Left kidney (tissue), 2 donors: ENCODE measurements around the gene ZNF280C. TPM values are rescaled to one million over a fixed set of nuclear protein-coding genes. Genes with fewer than 3 reads are reported as not detected.
"Not testable (repeated sequence)": the region's sequence is repeated elsewhere in the genome, so short reads cannot be mapped to it uniquely, and the experiment has no call there.

Source experiments
- DNase-seq: peaks from one replicate; pipeline ENCODE4 v3.0.0-alpha.2; 2013
- polyA plus RNA-seq: library from polyadenylated mRNA; unstranded; fragments of 120-200 nt; gene quantifications from one replicate; pipeline ENCODE4 v1.2.1, GENCODE V29; 2013; ENCODE audit not compliant: insufficient read length

Gene ZNF280C
- polyA plus RNA-seq, 1 donor, result 10.2 TPM

DNA sequence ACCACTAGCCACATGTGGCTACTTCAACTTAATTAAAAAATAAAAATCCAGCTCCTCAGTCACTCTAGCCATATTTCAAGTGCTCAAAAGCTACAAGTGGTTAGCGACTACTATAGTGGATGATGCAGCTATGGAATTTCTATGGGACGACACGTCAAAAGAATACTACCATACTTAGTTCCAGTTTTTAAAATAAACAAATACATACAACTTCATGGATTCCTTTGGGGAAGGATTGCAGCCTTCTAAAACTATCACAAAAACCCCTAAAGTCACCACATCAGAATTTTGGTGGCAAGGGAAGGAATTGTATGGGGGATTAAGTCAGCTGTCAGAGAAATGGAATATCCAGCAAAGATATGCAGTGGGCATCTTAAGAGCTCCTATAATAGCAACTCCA is 6.5 kb downstream of the ZNF280C start:
- DNase-seq, result no peak

DNA sequence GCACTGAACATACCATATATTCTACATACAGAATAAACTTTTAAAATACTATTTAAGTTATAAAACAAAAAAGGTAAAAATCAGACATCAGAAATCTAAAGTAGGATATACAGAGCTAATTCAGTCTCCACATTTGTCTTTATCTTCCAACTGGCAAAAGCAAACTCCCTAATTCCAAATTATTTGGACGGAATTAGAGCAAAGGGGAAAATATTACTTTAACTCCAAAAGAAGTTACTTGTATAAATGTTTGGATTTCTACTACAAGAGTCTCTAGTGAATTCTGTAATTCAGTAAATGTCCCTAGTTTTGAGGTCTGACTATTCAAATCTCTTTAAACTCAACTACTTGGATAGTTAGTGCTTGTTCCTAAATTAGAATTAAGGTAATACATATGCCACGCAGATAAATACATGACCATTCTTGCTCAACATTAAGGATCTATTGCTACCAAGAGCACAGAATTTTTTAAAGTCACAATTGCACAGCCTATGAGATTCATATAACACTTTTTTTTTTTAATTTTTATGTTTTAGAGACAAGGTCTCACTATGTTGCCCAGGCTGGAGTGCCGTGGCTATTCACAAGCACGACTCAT is 7.3 kb downstream of the ZNF280C start:
- no peak for DNase-seq

GRCh38 chrX:130260316-130260715 is 8.4 kb downstream of the ZNF280C start:
- no peak for DNase-seq

- no peak for DNase-seq
These were observed 14.8 kb downstream of the ZNF280C start for GRCh38 chrX:130253916-130254315.

GRCh38 chrX:130251671-130252070 is 17.0 kb downstream of the ZNF280C start:
- DNase-seq, result no peak

DNA sequence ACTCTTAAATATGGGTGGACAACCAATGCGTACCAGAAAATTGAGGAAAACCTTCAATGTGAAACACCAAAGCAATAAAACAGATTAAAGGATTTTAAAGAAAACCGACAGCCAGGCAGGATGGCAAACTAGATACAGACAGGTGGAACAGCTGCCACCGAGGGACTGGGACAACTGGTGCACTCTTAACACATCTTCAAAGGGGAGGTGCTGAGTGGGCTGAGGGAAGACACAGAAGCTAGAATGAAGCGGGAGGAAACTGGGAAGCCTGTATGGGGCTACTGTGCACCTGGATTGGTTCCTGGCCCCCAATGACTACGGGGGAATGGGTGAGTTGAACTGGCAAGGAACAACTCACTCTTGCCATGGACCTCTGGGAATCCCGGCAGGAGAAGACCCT is 20.7 kb downstream of the ZNF280C start:
- DNase-seq, result no peak

DNA sequence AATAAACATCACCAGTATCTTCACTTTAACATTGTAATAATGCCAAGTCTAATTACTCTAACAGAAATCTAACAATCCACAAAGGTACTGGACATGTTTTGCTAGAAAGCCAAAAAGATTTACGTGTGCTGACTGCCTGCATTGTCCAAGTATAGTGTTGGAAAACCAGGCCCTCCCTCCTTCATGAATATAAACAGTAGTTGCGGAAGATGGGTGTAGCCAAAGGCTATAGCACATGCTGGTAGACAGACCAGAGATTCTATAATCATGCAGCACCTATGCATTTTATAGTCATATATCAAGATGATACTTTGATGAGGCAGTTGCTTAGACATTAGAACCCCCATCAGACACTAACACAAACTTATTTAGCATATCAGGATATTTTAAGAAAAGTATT is 22.6 kb downstream of the ZNF280C start:
- no peak for DNase-seq

- no peak for DNase-seq
These were observed 23.3 kb downstream of the ZNF280C start for GRCh38 chrX:130245441-130245840.

DNA sequence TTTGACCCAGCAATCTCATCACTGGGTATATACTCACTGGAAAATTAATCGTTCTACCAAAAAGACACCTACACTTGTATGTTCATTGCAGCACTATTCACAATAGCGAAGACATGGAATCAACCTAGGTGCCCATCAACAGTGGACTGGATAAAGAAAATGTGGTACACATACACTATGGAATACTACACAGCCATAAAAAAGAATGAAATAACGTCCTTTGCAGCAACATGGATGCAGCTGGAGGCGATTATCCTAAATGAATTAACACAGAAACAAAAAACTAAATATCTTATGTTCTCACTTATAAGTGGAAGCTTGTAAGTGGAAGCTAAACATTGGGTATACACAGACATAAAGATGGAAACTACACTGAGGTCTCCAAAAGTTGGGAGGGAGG is 37.5 kb downstream of the ZNF280C start:
- DNase-seq, result not testable (repeated sequence)

DNA sequence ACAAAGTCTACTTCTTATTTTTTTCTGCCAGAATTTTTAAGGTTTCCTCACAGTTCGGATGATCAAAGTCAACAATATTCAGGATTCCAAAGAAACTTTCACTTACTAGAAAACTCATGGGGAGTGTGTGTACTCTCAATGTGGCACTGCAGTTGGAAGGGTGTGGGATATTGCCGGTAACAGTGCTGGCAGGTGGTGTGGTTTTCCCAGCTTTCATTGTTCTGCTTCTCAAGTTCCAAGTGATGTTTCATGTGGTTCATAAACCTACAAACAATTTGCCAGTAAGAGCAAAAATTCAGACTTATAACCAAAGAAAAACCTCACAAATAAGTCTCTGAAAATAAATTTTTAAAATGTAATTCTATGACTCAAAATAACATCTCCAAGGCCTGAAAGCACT is 39.8 kb downstream of the ZNF280C start:
- DNase-seq, result no peak

GRCh38 chrX:130224810-130225209 is 43.9 kb downstream of the ZNF280C start:
- no peak for DNase-seq

GRCh38 chrX:130216320-130216719 is 52.4 kb downstream of the ZNF280C start:
- no peak for DNase-seq

DNA sequence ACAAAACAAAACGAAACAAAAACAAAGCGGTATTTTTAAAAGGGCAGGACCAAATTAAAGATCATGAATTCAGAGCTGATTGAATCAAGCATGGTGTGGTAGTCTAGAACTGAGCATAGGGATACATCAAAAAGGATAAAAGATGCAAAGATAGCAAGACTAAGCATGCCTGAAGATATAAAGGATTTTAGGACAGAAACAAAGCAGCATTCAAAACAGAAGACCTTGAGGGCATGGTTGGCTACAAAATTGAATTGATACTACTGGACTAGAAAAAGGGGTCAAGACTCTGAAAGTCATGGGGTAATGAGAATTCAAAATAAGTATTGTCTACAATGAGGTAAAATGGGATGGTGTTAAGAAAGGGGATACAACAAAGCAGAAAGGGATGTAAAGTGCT is 55.3 kb downstream of the ZNF280C start:
- DNase-seq, result no peak

GRCh38 chrX:130212371-130212770 is 56.3 kb downstream of the ZNF280C start:
- no peak for DNase-seq

DNA sequence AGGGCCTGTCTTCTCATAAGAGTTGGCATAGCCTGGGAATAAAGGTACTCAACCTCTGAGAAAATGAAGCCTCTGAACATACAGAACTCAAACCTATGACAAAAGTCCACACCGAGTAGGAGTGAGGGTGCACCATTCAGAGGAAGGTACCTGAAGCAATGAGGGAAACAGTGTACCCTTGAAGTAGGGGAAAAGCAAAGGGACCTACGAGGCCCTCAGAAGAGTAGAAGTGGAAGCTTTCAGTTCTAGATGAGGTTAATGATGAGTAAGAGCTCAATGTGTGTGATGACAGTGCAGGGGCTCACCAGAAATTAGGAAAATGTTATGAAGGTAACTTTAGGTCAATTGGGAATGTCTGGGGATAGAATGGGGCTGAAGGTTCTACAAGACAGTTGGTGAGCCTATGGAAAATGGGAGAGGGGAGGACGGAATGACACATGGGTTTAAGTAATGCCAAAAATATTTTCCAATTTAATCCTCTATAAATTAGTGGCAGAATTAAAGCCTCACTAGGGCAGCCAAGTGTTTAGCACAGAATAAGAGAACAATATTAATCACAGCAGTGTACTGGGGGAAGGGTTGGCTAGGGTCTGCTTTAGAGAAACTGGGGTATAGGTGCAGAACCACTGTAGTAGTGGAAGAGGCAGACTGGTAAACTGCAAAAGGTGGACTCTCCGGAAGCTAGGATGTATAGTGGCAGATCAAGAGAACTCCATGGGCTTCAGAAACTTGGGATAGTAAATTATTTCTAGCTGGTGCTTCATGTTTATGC is 57.1 kb downstream of the ZNF280C start:
- DNase-seq, result no peak

GRCh38 chrX:130204647-130205046 is 64.1 kb downstream of the ZNF280C start:
- DNase-seq, result no peak

GRCh38 chrX:130197464-130197863 is 71.2 kb downstream of the ZNF280C start:
- DNase-seq, result no peak

DNA sequence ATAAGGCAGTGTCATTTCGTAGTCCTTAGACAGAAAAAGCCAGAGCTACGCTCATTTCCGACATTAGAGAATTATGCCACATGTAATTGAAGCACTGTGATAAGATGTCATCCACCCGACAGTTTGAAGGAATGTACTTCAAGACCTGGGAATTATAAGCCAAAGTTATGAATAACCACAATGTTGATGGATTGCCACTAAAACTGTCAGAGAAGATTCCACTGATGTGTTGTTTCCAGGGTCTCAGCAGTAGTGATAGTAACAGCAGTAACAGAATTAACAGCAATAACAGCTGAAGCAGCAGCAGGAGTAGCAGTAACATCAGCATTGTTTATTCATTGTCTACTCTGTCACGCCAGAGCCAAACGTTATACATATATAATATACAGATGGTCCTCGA is 72.2 kb downstream of the ZNF280C start:
- no peak for DNase-seq

- DNase-seq, result no peak
These were observed 77.9 kb downstream of the ZNF280C start for GRCh38 chrX:130190801-130191200.

DNA sequence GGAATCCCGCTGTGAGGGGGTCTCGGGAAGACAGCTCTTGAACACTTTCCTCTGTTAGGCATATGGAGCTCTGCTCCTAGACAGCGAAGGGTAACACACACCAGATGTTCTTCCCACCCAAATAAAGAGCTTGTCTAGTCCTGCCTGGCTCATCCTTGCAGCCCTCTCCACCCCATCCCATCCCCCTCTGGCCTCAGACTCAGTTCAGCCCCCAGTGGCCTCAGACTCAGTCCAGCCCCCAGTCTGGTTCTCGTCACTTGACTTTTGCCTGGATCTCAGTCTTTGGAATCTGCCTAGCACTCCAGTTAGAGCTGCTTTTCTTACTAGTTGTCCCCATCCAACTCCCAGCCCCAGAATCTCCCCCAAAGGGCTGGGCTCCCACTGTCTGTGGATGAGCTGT is 82.0 kb downstream of the ZNF280C start:
- DNase-seq, result no peak

DNA sequence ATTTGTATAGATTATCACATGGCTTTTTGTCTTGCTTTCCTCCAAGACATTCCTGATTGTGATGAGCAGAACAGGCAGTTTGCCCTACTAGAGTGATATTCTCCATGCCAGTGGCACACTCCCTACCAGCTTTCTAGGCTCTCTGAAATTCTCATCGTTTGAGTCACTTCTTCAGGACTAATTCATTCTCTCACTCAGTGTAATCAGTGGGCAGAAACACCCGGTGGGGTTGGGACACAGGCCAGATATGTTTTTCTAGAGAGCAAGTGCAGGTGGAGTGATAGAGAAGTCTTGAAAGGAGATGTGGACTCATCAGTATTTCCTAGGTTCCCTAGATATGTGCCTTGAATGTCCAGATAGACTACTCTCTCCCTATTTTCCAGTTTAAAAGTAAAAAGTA is 83.8 kb downstream of the ZNF280C start:
- no peak for DNase-seq

DNA sequence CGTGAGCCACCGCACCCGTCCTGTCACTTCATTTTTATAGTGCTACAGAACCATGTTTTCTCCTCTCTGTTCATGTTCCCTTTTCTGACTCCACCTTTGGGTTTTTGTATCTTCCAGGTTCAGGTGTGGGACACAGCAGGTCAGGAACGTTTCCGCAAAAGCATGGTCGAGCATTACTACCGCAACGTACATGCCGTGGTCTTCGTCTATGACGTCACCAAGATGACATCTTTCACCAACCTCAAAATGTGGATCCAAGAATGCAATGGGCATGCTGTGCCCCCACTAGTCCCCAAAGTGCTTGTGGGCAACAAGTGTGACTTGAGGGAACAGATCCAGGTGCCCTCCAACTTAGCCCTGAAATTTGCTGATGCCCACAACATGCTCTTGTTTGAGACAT is 84.5 kb downstream of the ZNF280C start:
- no peak for DNase-seq

GRCh38 chrX:130179579-130180215 is 89.0 kb downstream of the ZNF280C start:
- no peak for DNase-seq

- no peak for DNase-seq
These were observed 89.5 kb downstream of the ZNF280C start for GRCh38 chrX:130179170-130179569.
